Activated CD4-positive, alpha-beta T cell treated with anti-CD3 and anti-CD28 coated beads for 36 hours (primary cell): ENCODE results near the gene NBPF6. TPM values are rescaled to one million over a fixed set of nuclear protein-coding genes. Genes with fewer than 3 reads are reported as not detected.
"Not testable (repeated sequence)": the region's sequence is repeated elsewhere in the genome, so short reads cannot be mapped to it uniquely, and the experiment has no call there.

Source experiments
- ATAC-seq: fragments of 200-7000 bp; cut with Tn5 transposase; one replicate; pipeline ENCODE4 v1.10.0; 2021; ENCODE audit warnings: mild to moderate bottlenecking, moderate library complexity
- CTCF ChIA-PET: fragments of 350-600 bp; sonication (Branson Sonifier 250); formaldehyde crosslinking; loops from one replicate; lab custom pipeline; 2021; ENCODE audit warnings: antibody characterized with exemption; lab: Charles Lee
- POLR2A ChIA-PET: fragments of 350-600 bp; sonication (Branson Sonifier 250); formaldehyde crosslinking; loops from one replicate; lab custom pipeline; 2021; ENCODE audit warnings: antibody characterized with exemption, inconsistent platforms; lab: Charles Lee
- DNase-seq: peaks from one replicate; pipeline ENCODE4 v3.0.0-alpha.2; 2020
- H3K27ac Mint-ChIP-seq: one replicate; pipeline ENCODE4 v1.8.0; 2021; ENCODE audit warnings: mixed read lengths
- H3K27me3 Mint-ChIP-seq: one replicate; pipeline ENCODE4 v1.8.0; 2021; ENCODE audit warnings: mixed read lengths
- H3K36me3 Mint-ChIP-seq: one replicate; pipeline ENCODE4 v1.8.0; 2021; ENCODE audit warnings: low read depth, mixed read lengths
- H3K4me1 Mint-ChIP-seq: one replicate; pipeline ENCODE4 v1.8.0; 2021; ENCODE audit warnings: mixed read lengths
- H3K4me3 Mint-ChIP-seq: one replicate; pipeline ENCODE4 v1.8.0; 2021; ENCODE audit warnings: mild to moderate bottlenecking, moderate library complexity, mixed read lengths
- H3K9me3 Mint-ChIP-seq: one replicate; pipeline ENCODE4 v1.8.0; 2021; ENCODE audit warnings: low read depth, mixed read lengths
- intact Hi-C, 2 experiments: fragments of 100-400 bp; cut with DNase I in 1 of 2; cut with micrococcal nuclease in 1 of 2; formaldehyde crosslinking; loops; one replicate each; pipeline versions ENCODE4 v1.14.2 to v1.15.1; 2022 to 2024; cut with DNase I, micrococcal nuclease
- total RNA-seq, 2 experiments: library from RNA; stranded (reverse); gene quantifications; one replicate each; pipeline ENCODE4 v1.2.3, GENCODE V29; 2021

NBPF6 gene, protein sequence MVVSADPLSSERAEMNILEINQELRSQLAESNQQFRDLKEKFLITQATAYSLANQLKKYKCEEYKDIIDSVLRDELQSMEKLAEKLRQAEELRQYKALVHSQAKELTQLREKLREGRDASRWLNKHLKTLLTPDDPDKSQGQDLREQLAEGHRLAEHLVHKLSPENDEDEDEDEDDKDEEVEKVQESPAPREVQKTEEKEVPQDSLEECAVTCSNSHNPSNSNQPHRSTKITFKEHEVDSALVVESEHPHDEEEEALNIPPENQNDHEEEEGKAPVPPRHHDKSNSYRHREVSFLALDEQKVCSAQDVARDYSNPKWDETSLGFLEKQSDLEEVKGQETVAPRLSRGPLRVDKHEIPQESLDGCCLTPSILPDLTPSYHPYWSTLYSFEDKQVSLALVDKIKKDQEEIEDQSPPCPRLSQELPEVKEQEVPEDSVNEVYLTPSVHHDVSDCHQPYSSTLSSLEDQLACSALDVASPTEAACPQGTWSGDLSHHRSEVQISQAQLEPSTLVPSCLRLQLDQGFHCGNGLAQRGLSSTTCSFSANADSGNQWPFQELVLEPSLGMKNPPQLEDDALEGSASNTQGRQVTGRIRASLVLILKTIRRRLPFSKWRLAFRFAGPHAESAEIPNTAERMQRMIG
- total RNA-seq = not detected

DNA sequence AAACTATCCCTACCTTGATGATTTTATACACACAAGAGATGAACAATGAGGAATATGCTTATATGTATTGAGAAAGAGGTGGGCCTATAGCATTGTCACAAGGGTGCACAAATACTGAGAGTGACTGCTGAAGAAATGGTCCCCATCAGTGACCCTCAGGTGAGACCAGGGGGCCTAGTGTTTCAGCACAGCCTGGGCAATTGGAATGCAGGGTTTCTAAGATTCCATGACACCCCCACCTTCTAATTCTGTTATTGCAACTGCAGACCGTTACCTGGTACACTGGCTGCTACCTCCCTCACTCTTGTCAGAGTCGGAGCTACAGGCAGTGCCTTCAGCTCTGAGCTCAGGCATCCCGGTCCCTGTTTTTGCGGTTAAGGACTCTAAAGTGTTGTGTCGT lies at the start of gene NBPF6:
NBPF6 (plus strand) TSS at position 301 of the 400 bp plus-strand sequence. CDS start 259 bp downstream, outside the sequence.
- H3K36me3 Mint-ChIP-seq, H3K4me3 Mint-ChIP-seq, POLR2A ChIA-PET, ATAC-seq, H3K9me3 Mint-ChIP-seq, CTCF ChIA-PET, H3K4me1 Mint-ChIP-seq, DNase-seq, H3K27me3 Mint-ChIP-seq, intact Hi-C loops, H3K27ac Mint-ChIP-seq: not testable (repeated sequence)

DNA sequence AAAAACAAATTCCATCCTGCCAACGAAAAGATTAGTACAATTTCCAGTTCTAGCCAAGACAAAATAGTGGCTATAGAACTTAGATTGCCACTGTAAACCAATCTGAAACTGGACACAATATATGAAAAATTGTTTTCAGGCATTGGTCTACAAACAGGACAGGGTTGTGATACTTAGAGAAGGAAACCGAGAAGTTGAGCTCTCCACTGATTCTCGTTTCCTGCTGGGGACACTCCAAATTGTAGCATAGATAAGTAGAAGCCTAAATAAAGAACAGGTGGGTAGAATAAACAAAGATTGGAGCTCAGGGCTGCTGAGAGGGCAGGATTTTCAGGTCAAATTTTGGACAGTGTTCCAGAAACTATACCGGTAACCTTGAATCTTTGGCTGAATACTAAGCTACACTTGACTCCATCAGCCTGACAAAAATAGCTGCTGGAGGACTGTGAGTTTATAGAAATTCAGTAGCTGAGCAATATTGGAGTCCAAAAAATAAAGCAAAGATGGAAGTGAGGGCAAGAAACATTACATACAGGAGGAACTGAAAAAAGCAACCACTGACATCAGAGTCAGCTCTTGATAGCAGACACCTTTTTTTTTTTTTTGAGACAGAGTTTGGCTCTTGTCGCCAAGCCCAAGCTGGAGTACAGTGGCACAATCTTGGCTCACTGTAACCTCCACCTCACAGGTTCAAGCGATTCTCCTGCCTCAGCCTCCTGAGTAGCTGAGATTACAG lies 38.9 kb upstream of the NBPF6 start:
- POLR2A ChIA-PET, H3K4me3 Mint-ChIP-seq, H3K9me3 Mint-ChIP-seq, H3K4me1 Mint-ChIP-seq, DNase-seq, ATAC-seq, H3K36me3 Mint-ChIP-seq, H3K27ac Mint-ChIP-seq, intact Hi-C loops, H3K27me3 Mint-ChIP-seq, CTCF ChIA-PET: not testable (repeated sequence)

DNA sequence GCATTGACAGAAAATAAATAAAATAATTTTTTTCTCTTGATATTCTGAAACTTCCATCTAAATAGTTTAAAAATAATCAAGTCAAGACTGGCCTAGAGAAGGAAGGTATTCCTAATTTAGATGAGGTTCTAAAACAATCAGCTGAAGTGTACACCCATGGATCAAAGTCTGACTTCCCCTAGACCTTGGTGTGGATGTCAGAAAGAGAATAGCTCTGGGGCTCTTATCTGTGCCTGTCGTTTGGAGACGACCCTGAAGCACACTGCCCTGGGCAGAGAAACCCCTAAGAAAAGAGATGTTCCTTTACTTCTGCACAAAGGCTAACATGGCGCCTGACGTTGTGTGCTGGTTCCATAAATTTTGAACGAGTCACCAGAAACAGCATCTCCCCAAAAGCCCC lies 30.0 kb upstream of the NBPF6 start:
- intact Hi-C loops, POLR2A ChIA-PET, H3K27me3 Mint-ChIP-seq, H3K9me3 Mint-ChIP-seq, H3K4me1 Mint-ChIP-seq, ATAC-seq, CTCF ChIA-PET, H3K36me3 Mint-ChIP-seq, DNase-seq, H3K27ac Mint-ChIP-seq, H3K4me3 Mint-ChIP-seq: not testable (repeated sequence)

DNA sequence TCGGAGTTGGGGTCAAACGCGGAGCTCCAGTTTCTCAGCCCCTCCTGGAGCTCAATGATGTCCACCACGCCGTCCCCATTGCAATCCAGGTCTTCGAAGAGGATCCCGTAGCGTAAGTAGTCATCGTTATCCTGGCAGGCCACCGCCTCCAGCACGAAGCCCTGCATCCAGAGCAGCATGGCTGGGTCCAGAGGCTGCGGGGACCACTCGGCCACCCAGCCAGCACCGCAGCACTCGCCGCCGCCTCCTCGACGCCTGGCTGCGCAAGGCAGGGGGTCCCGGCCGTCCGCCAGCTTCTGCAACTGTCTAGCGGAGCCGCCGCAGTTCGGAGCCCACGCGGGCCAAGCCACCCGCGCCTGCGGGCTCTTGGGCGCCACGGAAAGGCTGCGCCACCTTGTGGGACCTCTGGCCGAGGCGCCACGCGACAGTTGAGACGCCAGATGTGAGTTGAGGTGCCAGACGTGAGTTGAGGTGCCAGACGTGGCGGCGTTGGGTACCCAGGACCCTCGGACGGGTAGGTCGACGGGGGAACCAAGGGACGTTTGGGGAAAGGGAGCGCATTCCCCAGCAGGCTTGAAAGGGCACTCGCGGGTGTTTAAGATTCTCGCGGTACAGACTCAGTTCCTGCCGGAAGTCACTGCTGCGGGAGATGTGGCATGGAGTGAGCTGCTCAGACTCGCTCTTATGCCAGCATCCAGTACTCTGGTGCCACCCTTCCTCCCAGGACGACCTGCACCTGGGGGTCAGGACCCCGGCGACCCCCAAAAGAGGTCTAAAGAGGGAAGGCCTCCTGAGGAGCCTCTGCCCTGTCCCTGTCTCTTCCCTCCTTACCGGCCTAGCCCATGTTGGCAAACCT lies 28.9 kb upstream of the NBPF6 start:
- not testable (repeated sequence) for H3K9me3 Mint-ChIP-seq, H3K27ac Mint-ChIP-seq, H3K4me3 Mint-ChIP-seq

DNA sequence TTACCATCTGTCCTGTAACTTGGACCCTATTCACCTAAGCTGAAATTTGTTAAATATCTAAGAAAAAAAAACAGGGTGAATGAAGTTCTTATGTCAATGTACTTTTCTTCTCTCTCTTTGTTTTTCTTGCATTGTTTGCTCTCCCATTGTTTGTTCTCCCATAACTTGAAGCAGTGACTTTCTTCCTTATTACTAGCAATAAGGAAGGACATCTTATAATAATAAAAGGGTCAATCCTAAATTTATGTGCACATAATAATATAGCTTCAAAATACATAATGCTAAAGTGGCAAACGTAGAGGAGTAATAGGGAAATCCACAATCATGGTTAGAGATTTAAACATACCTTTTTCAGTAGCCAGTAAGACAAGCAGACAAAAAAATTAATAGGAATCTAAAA lies 23.3 kb upstream of the NBPF6 start:
- intact Hi-C loops, POLR2A ChIA-PET, H3K36me3 Mint-ChIP-seq, H3K4me1 Mint-ChIP-seq, CTCF ChIA-PET, ATAC-seq, H3K27me3 Mint-ChIP-seq, H3K27ac Mint-ChIP-seq, H3K9me3 Mint-ChIP-seq, DNase-seq, H3K4me3 Mint-ChIP-seq: not testable (repeated sequence)

More for the DNA sequence above, 28.9 kb upstream of the NBPF6 start:
- H3K4me1 Mint-ChIP-seq, intact Hi-C loops, CTCF ChIA-PET, DNase-seq, H3K27me3 Mint-ChIP-seq, H3K36me3 Mint-ChIP-seq, POLR2A ChIA-PET: not testable (repeated sequence)
- ATAC-seq = peak; percentile 95

DNA sequence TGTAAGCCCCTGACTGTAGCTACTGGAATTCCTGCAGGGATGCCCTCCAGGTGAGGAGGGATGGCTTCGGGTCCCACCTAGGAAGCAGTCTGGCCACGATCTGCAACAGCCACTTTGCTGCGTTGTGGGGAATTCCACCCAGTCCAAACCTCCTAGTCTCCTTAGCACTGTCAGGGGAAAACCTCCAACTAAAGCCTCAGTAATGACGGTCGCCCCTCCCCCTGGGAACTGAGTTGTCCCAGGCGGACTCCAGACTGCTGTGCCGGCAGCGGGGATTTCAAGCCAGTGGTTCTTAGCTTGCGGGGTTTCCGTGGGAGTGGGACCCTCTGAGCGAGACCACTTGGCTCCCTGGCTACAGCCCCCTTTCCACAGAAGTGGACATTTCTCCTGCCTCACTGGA lies 18.1 kb upstream of the NBPF6 start:
- CTCF ChIA-PET, H3K4me3 Mint-ChIP-seq, ATAC-seq, H3K27me3 Mint-ChIP-seq, H3K4me1 Mint-ChIP-seq, H3K9me3 Mint-ChIP-seq, H3K36me3 Mint-ChIP-seq, DNase-seq, POLR2A ChIA-PET, intact Hi-C loops, H3K27ac Mint-ChIP-seq: not testable (repeated sequence)

DNA sequence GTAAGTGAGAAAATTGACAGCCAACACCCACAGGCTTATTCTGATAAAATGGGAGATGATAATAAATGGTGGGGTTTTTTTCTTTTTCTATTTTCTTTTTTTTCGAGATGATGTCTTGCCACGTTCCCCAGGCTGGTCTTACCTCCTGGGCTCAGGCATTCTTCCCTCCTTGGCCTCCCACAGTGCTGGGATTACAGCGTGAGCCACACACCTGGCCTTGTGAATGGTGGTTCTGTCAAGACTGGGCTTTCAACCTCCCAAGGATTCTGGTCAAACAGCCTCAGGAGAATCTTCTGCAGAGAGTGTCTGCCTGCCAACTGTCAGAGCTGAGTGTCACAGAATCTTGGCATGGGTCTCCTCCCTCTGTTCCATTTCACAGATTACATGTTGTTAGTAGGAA lies 16.7 kb upstream of the NBPF6 start:
- H3K4me3 Mint-ChIP-seq, intact Hi-C loops, H3K4me1 Mint-ChIP-seq, DNase-seq, H3K9me3 Mint-ChIP-seq, H3K36me3 Mint-ChIP-seq, CTCF ChIA-PET, POLR2A ChIA-PET, H3K27me3 Mint-ChIP-seq, H3K27ac Mint-ChIP-seq, ATAC-seq: not testable (repeated sequence)

DNA sequence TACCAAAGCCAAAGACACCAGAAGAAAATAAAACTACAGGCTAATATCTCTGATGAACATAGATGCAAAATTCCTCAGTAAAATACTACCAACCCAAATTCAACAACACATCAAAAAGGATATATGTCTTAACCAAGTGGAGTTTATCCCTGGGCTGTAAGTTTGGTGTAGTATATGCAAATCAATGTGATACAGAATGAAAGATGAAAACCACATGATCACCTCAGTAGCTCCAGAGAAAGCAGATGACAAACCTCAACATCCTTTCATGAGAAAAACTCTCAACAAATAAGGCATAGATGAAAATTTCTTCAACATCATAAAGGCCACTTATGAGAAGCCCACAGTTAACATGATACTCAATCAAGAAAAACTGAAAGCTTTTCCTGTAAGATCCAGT lies 11.6 kb upstream of the NBPF6 start:
- H3K4me3 Mint-ChIP-seq, H3K27ac Mint-ChIP-seq, H3K27me3 Mint-ChIP-seq, intact Hi-C loops, POLR2A ChIA-PET, CTCF ChIA-PET, H3K9me3 Mint-ChIP-seq, DNase-seq, H3K4me1 Mint-ChIP-seq, H3K36me3 Mint-ChIP-seq: not testable (repeated sequence)
- ATAC-seq = peak; percentile 96

DNA sequence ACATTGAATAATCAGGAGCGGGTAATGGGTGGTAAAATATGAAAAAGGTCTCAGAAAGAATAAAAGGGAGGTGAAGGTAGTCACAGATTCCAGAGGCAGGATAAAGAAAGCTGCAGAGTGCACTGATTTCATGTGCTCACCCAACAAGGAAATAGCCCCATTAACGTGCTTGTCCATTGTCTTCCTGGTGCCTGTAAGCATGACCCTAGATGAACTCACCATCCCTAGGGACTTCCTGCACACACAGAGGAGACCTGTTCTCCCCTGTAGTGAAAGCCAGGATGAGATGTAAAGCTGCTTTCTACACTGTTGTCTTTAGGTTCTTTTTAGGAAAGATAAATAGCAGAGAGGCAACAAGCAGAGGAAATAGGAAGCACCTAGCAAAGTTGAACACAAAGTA lies 4.4 kb downstream of the NBPF6 start:
- DNase-seq, H3K27ac Mint-ChIP-seq, intact Hi-C loops, H3K36me3 Mint-ChIP-seq, CTCF ChIA-PET, H3K4me3 Mint-ChIP-seq, H3K9me3 Mint-ChIP-seq, H3K4me1 Mint-ChIP-seq, H3K27me3 Mint-ChIP-seq, POLR2A ChIA-PET, ATAC-seq: not testable (repeated sequence)

DNA sequence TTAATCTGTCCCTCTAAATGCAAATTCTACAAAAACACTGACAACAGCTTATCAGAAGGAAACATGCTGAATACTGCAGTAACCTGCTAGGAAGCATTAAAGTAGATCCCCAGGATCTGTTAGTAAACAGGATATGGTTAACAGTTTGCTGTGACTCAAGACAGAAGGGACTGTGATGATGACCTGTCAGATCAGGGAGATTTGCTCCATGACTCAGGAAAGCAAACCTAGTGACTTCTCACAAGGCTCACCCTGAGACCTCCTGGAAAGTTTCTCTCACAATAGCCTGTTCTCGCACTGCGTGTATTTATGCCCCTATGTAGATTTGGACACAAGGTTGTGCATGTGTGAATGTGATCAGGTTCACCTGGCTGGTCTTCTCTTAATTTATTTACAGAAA lies 8.5 kb downstream of the NBPF6 start:
- H3K36me3 Mint-ChIP-seq, H3K4me3 Mint-ChIP-seq, DNase-seq, H3K27me3 Mint-ChIP-seq, intact Hi-C loops, H3K27ac Mint-ChIP-seq, H3K9me3 Mint-ChIP-seq, POLR2A ChIA-PET, H3K4me1 Mint-ChIP-seq, CTCF ChIA-PET: not testable (repeated sequence)
- ATAC-seq = peak; percentile 85

DNA sequence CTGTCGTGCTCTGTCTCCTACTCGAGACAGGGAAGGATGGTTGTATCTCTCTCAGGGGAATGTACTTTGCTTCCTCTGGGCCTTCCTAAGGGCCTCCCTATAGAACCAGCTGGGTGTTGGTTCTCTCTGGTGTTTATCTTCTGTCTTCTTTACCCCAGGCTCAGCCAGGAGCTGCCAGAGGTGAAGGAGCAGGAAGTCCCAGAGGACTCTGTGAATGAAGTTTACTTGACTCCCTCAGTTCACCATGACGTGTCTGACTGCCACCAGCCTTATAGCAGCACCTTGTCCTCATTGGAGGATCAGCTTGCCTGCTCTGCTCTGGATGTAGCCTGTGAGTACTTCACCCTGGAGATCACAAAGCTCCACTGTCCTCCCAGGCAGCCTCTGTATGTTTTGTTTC lies 11.6 kb downstream of the NBPF6 start:
- DNase-seq, H3K36me3 Mint-ChIP-seq, H3K27me3 Mint-ChIP-seq, intact Hi-C loops, POLR2A ChIA-PET, H3K4me3 Mint-ChIP-seq, H3K4me1 Mint-ChIP-seq, ATAC-seq, H3K9me3 Mint-ChIP-seq, H3K27ac Mint-ChIP-seq, CTCF ChIA-PET: not testable (repeated sequence)
